ENCODE data around the gene BAZ2B. TPM values are rescaled to one million over a fixed set of nuclear protein-coding genes. Genes with fewer than 3 reads are reported as not detected.

The BAZ2B gene
- total and polyA plus RNA-seq, 2 of the 13 experiments (the other 11 are each of a cell fraction or from before 2014, with no cell fraction given): 14.0 to 15.1 TPM

DNA sequence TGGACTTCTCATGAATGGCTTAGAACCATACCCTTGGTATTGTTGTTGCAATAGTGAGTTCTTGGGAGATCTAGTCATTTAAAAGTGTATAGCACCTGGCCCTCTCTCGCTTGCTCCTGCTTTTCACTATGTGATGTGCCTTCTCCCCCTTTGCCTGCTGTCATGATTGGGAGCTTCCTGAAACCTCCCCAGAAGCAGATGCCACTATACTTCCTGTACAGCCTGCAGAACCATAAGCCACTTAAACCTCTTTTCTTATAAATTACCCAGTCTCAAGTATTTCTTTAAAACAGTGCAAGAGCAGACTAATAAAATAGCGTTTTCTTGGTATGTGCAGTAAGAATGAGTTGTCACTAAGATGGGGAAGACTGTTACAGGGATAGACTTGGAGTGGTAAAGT, 31.6 kb downstream of the BAZ2B start:
- intact Hi-C loops (cut with micrococcal nuclease; ENCODE audit: unreplicated experiment): no loop called here
- CTCF ChIA-PET (ENCODE audit: low intra/inter-chr PET ratio, low total read pairs): no interaction called here
- ATAC-seq (no peak), FAIRE-seq (no peak), DNase-seq (ENCODE audit: low spot score) (no peak)
- Histone ChIP-seq H3K4me3 (replicated peaks in 1 of 3; ENCODE audit: insufficient read depth in 1 of 3, low read depth in 2 of 3, low read length in 3 of 3) (no peak overlapping the region), H3K36me3 (replicated peaks in 1 of 2; ENCODE audit: control insufficient read depth in 1 of 2, insufficient read depth in 2 of 2, low read length in 2 of 2) (no peaks in the 10 kb centered on the region), H3K79me2 (ENCODE audit: insufficient read depth, low read length) (no peaks in the 10 kb centered on the region), H3K9me3 (ENCODE audit: low read length) (no peaks in the 10 kb centered on the region), H4K20me1 (ENCODE audit: insufficient read depth, low read length) (no peaks in the 10 kb centered on the region; the same call in 1 of the 2 replicates), H3K4me1 (ENCODE audit: insufficient read depth, low read length) (no peaks in the 10 kb centered on the region), H2AFZ (ENCODE audit: low read length) (no peak overlapping the region), H3K4me2 (ENCODE audit: low read depth, low read length) (no peak overlapping the region), H3K9ac (ENCODE audit: insufficient read depth, low read depth, low read length) (no peak overlapping the region), H3K27ac (ENCODE audit: extremely low read length, insufficient read depth, low read length) (no peak overlapping the region), H3K27me3 (ENCODE audit: control insufficient read depth in 1 of 2, insufficient read depth in 2 of 2, low read length in 2 of 2) (no peaks in the 10 kb centered on the region)
- in situ Hi-C loops (cut with HindIII; ENCODE audit: extremely low pct_ligation_motif_present, low pct_unique_long_range_greater_than_20kb): no loop called here
- TF ChIP-seq, protein P1, sequence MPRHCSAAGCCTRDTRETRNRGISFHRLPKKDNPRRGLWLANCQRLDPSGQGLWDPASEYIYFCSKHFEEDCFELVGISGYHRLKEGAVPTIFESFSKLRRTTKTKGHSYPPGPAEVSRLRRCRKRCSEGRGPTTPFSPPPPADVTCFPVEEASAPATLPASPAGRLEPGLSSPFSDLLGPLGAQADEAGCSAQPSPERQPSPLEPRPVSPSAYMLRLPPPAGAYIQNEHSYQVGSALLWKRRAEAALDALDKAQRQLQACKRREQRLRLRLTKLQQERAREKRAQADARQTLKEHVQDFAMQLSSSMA (CRISPR knock-in tag; IDR thresholded peaks at IDR 0.05): no peak
- TF ChIP-seq, protein P2, sequence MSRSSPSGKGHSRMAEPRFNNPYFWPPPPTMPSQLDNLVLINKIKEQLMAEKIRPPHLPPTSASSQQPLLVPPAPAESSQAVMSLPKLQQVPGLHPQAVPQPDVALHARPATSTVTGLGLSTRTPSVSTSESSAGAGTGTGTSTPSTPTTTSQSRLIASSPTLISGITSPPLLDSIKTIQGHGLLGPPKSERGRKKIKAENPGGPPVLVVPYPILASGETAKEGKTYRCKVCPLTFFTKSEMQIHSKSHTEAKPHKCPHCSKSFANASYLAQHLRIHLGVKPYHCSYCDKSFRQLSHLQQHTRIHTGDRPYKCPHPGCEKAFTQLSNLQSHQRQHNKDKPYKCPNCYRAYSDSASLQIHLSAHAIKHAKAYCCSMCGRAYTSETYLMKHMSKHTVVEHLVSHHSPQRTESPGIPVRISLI (CRISPR knock-in tag; IDR thresholded peaks at IDR 0.05; ENCODE audit: borderline replicate concordance): no peak
- TF ChIP-seq FOXC1 (CRISPR knock-in tag; IDR thresholded peaks at IDR 0.05; ENCODE audit: borderline replicate concordance): no peak
- TF ChIP-seq, protein P3, sequence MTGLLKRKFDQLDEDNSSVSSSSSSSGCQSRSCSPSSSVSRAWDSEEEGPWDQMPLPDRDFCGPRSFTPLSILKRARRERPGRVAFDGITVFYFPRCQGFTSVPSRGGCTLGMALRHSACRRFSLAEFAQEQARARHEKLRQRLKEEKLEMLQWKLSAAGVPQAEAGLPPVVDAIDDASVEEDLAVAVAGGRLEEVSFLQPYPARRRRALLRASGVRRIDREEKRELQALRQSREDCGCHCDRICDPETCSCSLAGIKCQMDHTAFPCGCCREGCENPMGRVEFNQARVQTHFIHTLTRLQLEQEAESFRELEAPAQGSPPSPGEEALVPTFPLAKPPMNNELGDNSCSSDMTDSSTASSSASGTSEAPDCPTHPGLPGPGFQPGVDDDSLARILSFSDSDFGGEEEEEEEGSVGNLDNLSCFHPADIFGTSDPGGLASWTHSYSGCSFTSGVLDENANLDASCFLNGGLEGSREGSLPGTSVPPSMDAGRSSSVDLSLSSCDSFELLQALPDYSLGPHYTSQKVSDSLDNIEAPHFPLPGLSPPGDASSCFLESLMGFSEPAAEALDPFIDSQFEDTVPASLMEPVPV (CRISPR knock-in tag; IDR thresholded peaks at IDR 0.05): no peak
- no peak for TF ChIP-seq ZFP37 (CRISPR knock-in tag; IDR thresholded peaks at IDR 0.05; ENCODE audit: borderline replicate concordance)
- TF ChIP-seq, protein P4, sequence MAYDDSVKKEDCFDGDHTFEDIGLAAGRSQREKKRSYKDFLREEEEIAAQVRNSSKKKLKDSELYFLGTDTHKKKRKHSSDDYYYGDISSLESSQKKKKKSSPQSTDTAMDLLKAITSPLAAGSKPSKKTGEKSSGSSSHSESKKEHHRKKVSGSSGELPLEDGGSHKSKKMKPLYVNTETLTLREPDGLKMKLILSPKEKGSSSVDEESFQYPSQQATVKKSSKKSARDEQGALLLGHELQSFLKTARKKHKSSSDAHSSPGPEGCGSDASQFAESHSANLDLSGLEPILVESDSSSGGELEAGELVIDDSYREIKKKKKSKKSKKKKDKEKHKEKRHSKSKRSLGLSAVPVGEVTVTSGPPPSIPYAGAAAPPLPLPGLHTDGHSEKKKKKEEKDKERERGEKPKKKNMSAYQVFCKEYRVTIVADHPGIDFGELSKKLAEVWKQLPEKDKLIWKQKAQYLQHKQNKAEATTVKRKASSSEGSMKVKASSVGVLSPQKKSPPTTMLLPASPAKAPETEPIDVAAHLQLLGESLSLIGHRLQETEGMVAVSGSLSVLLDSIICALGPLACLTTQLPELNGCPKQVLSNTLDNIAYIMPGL (CRISPR knock-in tag; IDR thresholded peaks at IDR 0.05; ENCODE audit: borderline replicate concordance in 1 of 2, low read depth in 1 of 2): no peak
- TF ChIP-seq, protein P5, sequence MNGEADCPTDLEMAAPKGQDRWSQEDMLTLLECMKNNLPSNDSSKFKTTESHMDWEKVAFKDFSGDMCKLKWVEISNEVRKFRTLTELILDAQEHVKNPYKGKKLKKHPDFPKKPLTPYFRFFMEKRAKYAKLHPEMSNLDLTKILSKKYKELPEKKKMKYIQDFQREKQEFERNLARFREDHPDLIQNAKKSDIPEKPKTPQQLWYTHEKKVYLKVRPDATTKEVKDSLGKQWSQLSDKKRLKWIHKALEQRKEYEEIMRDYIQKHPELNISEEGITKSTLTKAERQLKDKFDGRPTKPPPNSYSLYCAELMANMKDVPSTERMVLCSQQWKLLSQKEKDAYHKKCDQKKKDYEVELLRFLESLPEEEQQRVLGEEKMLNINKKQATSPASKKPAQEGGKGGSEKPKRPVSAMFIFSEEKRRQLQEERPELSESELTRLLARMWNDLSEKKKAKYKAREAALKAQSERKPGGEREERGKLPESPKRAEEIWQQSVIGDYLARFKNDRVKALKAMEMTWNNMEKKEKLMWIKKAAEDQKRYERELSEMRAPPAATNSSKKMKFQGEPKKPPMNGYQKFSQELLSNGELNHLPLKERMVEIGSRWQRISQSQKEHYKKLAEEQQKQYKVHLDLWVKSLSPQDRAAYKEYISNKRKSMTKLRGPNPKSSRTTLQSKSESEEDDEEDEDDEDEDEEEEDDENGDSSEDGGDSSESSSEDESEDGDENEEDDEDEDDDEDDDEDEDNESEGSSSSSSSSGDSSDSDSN (CRISPR knock-in tag; IDR thresholded peaks at IDR 0.05): no peak
- no peak for TF ChIP-seq NBN (conservative IDR thresholded peaks at IDR 0.05)
- TF ChIP-seq, protein P6, sequence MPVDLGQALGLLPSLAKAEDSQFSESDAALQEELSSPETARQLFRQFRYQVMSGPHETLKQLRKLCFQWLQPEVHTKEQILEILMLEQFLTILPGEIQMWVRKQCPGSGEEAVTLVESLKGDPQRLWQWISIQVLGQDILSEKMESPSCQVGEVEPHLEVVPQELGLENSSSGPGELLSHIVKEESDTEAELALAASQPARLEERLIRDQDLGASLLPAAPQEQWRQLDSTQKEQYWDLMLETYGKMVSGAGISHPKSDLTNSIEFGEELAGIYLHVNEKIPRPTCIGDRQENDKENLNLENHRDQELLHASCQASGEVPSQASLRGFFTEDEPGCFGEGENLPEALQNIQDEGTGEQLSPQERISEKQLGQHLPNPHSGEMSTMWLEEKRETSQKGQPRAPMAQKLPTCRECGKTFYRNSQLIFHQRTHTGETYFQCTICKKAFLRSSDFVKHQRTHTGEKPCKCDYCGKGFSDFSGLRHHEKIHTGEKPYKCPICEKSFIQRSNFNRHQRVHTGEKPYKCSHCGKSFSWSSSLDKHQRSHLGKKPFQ (CRISPR knock-in tag; IDR thresholded peaks at IDR 0.05; ENCODE audit: insufficient replicate concordance): no peak
- TF ChIP-seq, protein P7, sequence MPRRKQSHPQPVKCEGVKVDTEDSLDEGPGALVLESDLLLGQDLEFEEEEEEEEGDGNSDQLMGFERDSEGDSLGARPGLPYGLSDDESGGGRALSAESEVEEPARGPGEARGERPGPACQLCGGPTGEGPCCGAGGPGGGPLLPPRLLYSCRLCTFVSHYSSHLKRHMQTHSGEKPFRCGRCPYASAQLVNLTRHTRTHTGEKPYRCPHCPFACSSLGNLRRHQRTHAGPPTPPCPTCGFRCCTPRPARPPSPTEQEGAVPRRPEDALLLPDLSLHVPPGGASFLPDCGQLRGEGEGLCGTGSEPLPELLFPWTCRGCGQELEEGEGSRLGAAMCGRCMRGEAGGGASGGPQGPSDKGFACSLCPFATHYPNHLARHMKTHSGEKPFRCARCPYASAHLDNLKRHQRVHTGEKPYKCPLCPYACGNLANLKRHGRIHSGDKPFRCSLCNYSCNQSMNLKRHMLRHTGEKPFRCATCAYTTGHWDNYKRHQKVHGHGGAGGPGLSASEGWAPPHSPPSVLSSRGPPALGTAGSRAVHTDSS (CRISPR knock-in tag; conservative IDR thresholded peaks at IDR 0.05): no peak
- WGBS (ENCODE audit: low lambda C conversion rate): 89% methylated on average over 2 of the region's 2 CpGs
- POLR2A ChIA-PET: no interaction called here
- BruUV-seq (replicated peaks): no TSS peak
